ENCODE data around the gene UNC13D. TPM values are rescaled to one million over a fixed set of nuclear protein-coding genes. Genes with fewer than 3 reads are reported as not detected.

UNC13D gene
- total RNA-seq, 1 experiment from 2014 or later: 9.0 TPM

GRCh38 chr17:75885431-75885830 lies 41.2 kb upstream of the UNC13D start:
- no peaks in the 10 kb centered on the region for H3K36me3 ChIP-seq (ENCODE audit: control insufficient read depth, insufficient read depth, low read length)
- ChIA-PET POLR2A (no interaction called here), CTCF (interaction anchor here (0.6 kb wide), 1 partner anchor 39 kb away, joined by 3 read pairs; no protein-coding TSS in a partner anchor)
- Mint-ChIP-seq H3K4me3 (ENCODE audit: unreplicated experiment) (no peak overlapping the region), H3K27ac (ENCODE audit: unreplicated experiment) (no peak overlapping the region), H3K4me1 (ENCODE audit: low read depth, unreplicated experiment) (no peaks in the 10 kb centered on the region), H3K36me3 (ENCODE audit: insufficient read depth, unreplicated experiment) (peaks cover 5% of the 10 kb centered on the region), H3K9me3 (ENCODE audit: unreplicated experiment) (no peaks in the 10 kb centered on the region), H3K27me3 (ENCODE audit: insufficient read depth, unreplicated experiment) (no peaks in the 10 kb centered on the region)
- BruUV-seq (replicated peaks): no TSS peak
- H3K4me3 ChIP-seq (ENCODE audit: low read depth, low read length): no peak overlapping the region
- H3K27me3 ChIP-seq (replicated peaks; ENCODE audit: control insufficient read depth, insufficient read depth, low read length): no peaks in the 10 kb centered on the region; the same call in 1 of the 2 replicates
- no peaks in the 10 kb centered on the region for H3K4me1 ChIP-seq
- DNase-seq: no peak
- no peaks in the 10 kb centered on the region for H3K9me3 ChIP-seq
- intact Hi-C loops (cut with micrococcal nuclease; ENCODE audit: unreplicated experiment): no loop called here
- no peak for TF ChIP-seq CTCF (IDR thresholded peaks at IDR 0.05; ENCODE audit: insufficient read depth in 1 of 2, low read depth in 1 of 2, low read length in 1 of 2, severe bottlenecking in 1 of 2, unreplicated experiment in 1 of 2)

- Mint-ChIP-seq H3K4me3 (ENCODE audit: unreplicated experiment) (no peak overlapping the region), H3K36me3 (ENCODE audit: insufficient read depth, unreplicated experiment) (no peaks in the 10 kb centered on the region), H3K4me1 (ENCODE audit: low read depth, unreplicated experiment) (peaks cover 6% of the 10 kb centered on the region), H3K27ac (ENCODE audit: unreplicated experiment) (no peak overlapping the region), H3K9me3 (ENCODE audit: unreplicated experiment) (no peaks in the 10 kb centered on the region), H3K27me3 (ENCODE audit: insufficient read depth, unreplicated experiment) (no peaks in the 10 kb centered on the region)
- Histone ChIP-seq H3K36me3 (ENCODE audit: control insufficient read depth, insufficient read depth, low read length) (no peaks in the 10 kb centered on the region), H3K4me3 (ENCODE audit: low read depth, low read length) (no peak overlapping the region), H3K4me1 (peaks cover 5% of the 10 kb centered on the region; the same call in 1 of the 2 replicates), H3K27me3 (replicated peaks; ENCODE audit: control insufficient read depth, insufficient read depth, low read length) (no peaks in the 10 kb centered on the region; the same call in 1 of the 2 replicates), H3K9me3 (no peaks in the 10 kb centered on the region)
- no peak for TF ChIP-seq CTCF (IDR thresholded peaks at IDR 0.05; ENCODE audit: insufficient read depth in 1 of 2, low read depth in 1 of 2, low read length in 1 of 2, severe bottlenecking in 1 of 2, unreplicated experiment in 1 of 2)
- intact Hi-C loops (cut with micrococcal nuclease; ENCODE audit: unreplicated experiment): no loop called here
- BruUV-seq (replicated peaks): no TSS peak
- CTCF ChIA-PET: interaction anchor here (0.6 to 0.8 kb wide), 3 partner anchors 41 to 301 kb away, joined by 3 read pairs; no protein-coding TSS in a partner anchor
- POLR2A ChIA-PET: no interaction called here
- DNase-seq: no peak
Observed at GRCh38 chr17:75881678-75882454, 37.7 kb upstream of the UNC13D start.

GRCh38 chr17:75880266-75880665 lies 36.1 kb upstream of the UNC13D start:
- Mint-ChIP-seq H3K36me3 (ENCODE audit: insufficient read depth, unreplicated experiment) (no peaks in the 10 kb centered on the region), H3K27me3 (ENCODE audit: insufficient read depth, unreplicated experiment) (no peaks in the 10 kb centered on the region), H3K27ac (ENCODE audit: unreplicated experiment) (no peak overlapping the region), H3K9me3 (ENCODE audit: unreplicated experiment) (no peaks in the 10 kb centered on the region), H3K4me1 (ENCODE audit: low read depth, unreplicated experiment) (peaks cover 12% of the 10 kb centered on the region), H3K4me3 (ENCODE audit: unreplicated experiment) (no peak overlapping the region)
- ChIA-PET POLR2A (interaction anchor here (0.6 kb wide), 2 partner anchors 117 to 163 kb away, joined by 4 to 6 read pairs; no protein-coding TSS in a partner anchor), CTCF (interaction anchor here (0.7 to 3.4 kb wide), 3 partner anchors 25 to 245 kb away, joined by 5 to 34 read pairs (median 5); partner anchors contain the start of gene WBP2)
- no TSS peak for BruUV-seq (replicated peaks)
- no peak for TF ChIP-seq CTCF (IDR thresholded peaks at IDR 0.05; ENCODE audit: insufficient read depth in 1 of 2, low read depth in 1 of 2, low read length in 1 of 2, severe bottlenecking in 1 of 2, unreplicated experiment in 1 of 2)
- H3K4me1 ChIP-seq: peaks cover 13% of the 10 kb centered on the region
- no peaks in the 10 kb centered on the region; the same call in 1 of the 2 replicates for H3K27me3 ChIP-seq (replicated peaks; ENCODE audit: control insufficient read depth, insufficient read depth, low read length)
- no peak overlapping the region for H3K4me3 ChIP-seq (ENCODE audit: low read depth, low read length)
- no peak for DNase-seq
- H3K36me3 ChIP-seq (ENCODE audit: control insufficient read depth, insufficient read depth, low read length): no peaks in the 10 kb centered on the region
- intact Hi-C loops (cut with micrococcal nuclease; ENCODE audit: unreplicated experiment): no loop called here
- no peaks in the 10 kb centered on the region for H3K9me3 ChIP-seq
